ENCODE measurements around the gene NUFIP1.

The NUFIP1 gene

DNA sequence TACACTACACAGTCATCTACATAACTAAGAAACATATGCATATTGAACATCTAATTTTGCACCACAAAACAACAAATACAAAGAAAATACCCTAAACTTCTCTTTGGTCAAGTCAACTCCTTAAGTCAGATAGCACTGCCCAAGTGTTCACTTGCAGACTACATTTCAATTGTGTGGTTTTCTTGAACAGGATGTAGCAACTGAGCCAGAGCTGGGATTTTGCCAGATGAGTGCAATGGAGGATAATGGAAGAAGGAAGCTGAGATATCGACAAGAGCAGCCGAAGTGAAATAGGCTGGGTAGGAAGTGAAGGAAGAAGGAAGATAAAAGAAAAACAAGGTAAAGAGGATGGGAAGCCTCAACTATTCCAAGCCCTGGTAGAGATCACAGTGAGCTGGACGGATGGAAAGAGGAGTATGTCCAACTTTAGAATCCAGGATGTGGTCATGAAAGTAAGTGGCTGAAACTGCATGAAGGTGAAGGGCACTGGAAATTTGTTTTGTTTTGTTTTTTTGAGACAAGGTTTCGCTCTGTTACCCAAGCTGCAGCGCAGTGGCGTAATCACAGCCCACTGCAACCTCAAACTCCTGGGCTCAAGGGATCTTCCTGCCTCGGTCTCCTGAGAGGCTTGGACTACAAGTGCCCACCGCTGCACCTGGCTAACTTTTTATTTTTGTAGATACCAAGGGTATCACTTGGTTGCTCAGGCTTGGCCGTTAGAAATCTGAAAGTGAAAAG, 15.0 kb downstream of the NUFIP1 start:
- TF ChIP-seq Cebpa-rat (IDR thresholded peaks at IDR 0.05), result peak in 9 of 11 experiments; percentile 50 to 96 (median 93); a peak in 17 of 22 replicates
- peaks cover 41 to 66% (median 59%) of the 10 kb centered on the region in 10 experiments for H3K4me1 ChIP-seq
- peaks cover 17 to 59% (median 50%) of the 10 kb centered on the region in 11 experiments for H3K36me3 ChIP-seq
- peaks cover 0 to 9% (median 0%) of the 10 kb centered on the region in 11 experiments; a peak in 3 of 22 replicates for H4K20me1 ChIP-seq
- peak overlapping the region in 9 of 11 experiments; percentile 66 to 80 (median 76); a peak in 18 of 22 replicates for H3K9ac ChIP-seq
- no peaks in the 10 kb centered on the region for H3K27me3 ChIP-seq
- H3K4me2 ChIP-seq, result peak overlapping the region; percentile 73 to 92 (median 86)
- peak overlapping the region; percentile 27 to 56 (median 46); a peak in 19 of 20 replicates for H3K4me3 ChIP-seq
- no peaks in the 10 kb centered on the region for H3K9me3 ChIP-seq (replicated peaks in 1 of 11)
- H3K27ac ChIP-seq, result peak overlapping the region in 10 of 11 experiments; percentile 49 to 94 (median 90); a peak in 21 of 22 replicates

DNA sequence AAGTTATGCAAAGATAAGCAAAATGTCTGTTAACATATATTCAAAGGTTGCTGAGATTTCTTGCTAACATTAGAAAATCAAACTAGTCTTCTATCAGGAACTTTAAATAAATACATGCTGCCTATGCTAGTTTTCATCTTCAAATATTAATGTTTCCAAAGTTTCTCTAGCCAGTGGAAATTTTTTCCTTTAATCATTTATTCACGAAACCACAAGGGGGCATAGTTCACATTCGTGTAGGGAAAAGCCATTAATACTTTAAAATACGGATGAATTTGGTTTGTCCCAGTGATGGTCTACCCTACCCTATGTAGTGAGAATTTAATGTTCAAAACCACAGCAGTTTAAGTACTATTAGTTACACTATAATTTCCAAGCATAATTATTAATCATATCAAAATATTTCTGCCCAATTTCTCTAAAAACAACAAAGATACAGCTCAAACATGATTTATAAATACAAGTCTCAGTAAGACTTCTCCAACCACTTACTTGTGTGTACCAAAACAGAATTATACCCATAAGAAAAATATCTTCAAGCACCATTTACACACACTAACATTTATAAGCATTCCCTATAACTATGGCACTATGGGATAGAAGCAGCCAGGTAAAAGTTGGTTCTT, 16.2 kb downstream of the NUFIP1 start:
- peak overlapping the region in 9 of 11 experiments; percentile 76 to 94 (median 92); a peak in 19 of 22 replicates for H3K27ac ChIP-seq
- H3K4me1 ChIP-seq, result peaks cover 41 to 62% (median 53%) of the 10 kb centered on the region in 10 experiments
- H4K20me1 ChIP-seq, result peaks cover 0 to 9% (median 0%) of the 10 kb centered on the region in 11 experiments; a peak in 3 of 22 replicates
- H3K4me3 ChIP-seq, result peak overlapping the region in 2 of 10 experiments; percentile 47 to 53; a peak in 4 of 20 replicates
- H3K9ac ChIP-seq, result peak overlapping the region in 8 of 11 experiments; percentile 37 to 80 (median 77); a peak in 14 of 22 replicates
- no peak for TF ChIP-seq Cebpa-rat (IDR thresholded peaks at IDR 0.05)
- no peaks in the 10 kb centered on the region for H3K9me3 ChIP-seq (replicated peaks in 1 of 11)
- no peaks in the 10 kb centered on the region for H3K27me3 ChIP-seq
- peaks cover 7 to 59% (median 49%) of the 10 kb centered on the region in 11 experiments; a peak in 21 of 22 replicates for H3K36me3 ChIP-seq
- H3K4me2 ChIP-seq, result peak overlapping the region; percentile 73 to 92 (median 86); a peak in 21 of 22 replicates

DNA sequence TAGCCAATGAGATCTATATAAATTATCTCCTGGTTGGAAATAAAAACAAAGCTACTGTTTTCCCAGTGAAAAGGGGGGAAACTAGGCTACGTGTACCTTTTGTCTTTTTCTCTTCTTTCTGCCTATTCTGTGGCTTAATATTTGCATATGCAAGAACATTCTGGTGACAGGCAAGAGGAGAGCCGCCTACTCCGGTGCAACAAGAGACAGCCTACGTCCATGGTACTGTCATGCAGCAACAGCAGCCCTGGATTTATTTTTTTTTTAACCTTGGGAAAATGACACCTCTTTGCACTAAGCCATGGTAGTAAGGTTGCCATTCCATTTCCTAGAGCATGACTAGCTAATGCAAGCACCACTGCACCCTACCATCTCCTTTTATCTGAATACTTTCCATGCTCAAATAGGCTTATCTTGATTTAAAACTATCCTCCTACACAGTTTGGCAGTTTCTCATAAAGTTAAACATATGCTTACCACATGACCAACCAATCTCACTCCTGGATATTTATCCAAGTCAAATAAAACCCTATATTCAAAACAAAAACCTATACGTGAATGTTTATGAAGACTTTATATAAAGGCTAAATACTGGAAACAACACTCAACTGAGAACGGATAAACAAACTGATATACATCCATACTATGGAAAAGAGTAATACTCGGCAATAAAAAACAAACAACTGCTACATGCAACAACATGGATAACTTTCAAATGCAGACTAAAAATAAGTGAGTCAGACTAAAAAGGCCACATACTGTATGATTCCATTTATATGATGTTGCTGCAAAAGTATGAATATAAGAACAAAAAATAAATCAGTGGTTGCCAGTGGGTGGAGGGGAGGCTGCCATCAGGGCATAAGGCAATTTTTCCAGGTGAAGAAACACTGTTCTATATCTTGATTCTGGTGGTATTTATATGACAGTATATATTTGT, 17.3 kb downstream of the NUFIP1 start:
- Histone ChIP-seq H3K4me2 (no peak overlapping the region), H3K4me1 (peaks cover 40 to 52% (median 44%) of the 10 kb centered on the region in 10 experiments), H4K20me1 (peaks cover 0 to 9% (median 0%) of the 10 kb centered on the region in 11 experiments; a peak in 3 of 22 replicates), H3K4me3 (no peak overlapping the region), H3K9ac (peak overlapping the region in 1 of 11 experiments; percentile 19; a peak in 1 of 22 replicates), H3K27ac (peak overlapping the region in 2 of 11 experiments; percentile 8 to 20; a peak in 2 of 22 replicates), H3K27me3 (no peaks in the 10 kb centered on the region), H3K36me3 (peaks cover 0 to 59% (median 47%) of the 10 kb centered on the region in 11 experiments; a peak in 17 of 22 replicates), H3K9me3 (replicated peaks in 1 of 11) (no peaks in the 10 kb centered on the region)
- TF ChIP-seq Cebpa-rat (IDR thresholded peaks at IDR 0.05), result no peak

DNA sequence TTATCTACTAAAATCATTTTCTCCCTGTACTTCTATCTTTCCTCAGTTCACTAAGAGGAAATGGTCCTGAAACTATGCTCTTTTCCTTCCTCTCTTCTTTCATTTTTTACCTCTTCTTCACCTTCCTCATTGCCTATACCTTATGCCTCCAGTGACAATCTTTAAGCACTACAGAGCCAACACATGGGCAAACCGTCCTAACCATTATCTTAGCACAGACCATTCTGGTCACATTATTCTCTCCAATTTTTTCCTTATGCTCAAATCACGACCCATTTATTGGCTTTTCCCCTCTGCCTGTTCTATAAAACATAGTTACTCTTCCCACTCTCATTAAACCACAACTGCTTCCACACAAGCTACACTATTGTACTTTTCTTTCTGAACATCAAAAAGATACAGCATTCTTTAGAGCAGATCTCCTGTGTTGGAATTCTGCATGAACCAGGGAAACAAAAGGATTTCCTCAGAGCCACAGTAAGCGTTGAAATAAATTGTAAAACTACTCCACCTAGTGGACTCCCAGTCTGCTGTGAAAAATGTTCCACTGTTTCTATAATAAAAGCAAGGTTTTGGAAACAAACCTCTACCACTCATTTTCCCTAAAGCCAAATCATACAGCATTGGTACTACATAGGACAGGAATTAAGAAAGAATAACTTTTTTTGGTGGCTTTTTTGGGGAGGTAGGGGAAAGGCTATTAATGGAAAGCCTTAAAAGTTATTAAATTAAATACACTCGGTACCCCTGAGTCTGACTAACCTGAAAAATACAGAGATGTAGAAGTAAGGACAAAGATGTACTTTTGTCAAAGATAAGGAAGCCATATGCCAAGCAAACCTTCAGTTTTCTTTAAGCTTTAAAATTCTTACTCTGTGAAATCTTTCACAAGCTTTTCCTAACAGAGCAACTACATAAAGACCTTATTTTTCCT, 19.5 kb downstream of the NUFIP1 start:
- Histone ChIP-seq H3K27ac (no peak overlapping the region), H3K9me3 (replicated peaks in 1 of 11) (peaks cover 5 to 12% (median 8%) of the 10 kb centered on the region in 11 experiments; a peak in 20 of 22 replicates), H4K20me1 (peaks cover 0 to 9% (median 0%) of the 10 kb centered on the region in 11 experiments; a peak in 3 of 22 replicates), H3K27me3 (no peaks in the 10 kb centered on the region), H3K36me3 (peaks cover 11 to 71% (median 57%) of the 10 kb centered on the region in 11 experiments), H3K4me3 (no peak overlapping the region), H3K9ac (no peak overlapping the region), H3K4me1 (peaks cover 19 to 31% (median 23%) of the 10 kb centered on the region in 10 experiments), H3K4me2 (peak overlapping the region in 1 of 11 experiments; percentile 6; a peak in 1 of 22 replicates)
- no peak for TF ChIP-seq Cebpa-rat (IDR thresholded peaks at IDR 0.05)

DNA sequence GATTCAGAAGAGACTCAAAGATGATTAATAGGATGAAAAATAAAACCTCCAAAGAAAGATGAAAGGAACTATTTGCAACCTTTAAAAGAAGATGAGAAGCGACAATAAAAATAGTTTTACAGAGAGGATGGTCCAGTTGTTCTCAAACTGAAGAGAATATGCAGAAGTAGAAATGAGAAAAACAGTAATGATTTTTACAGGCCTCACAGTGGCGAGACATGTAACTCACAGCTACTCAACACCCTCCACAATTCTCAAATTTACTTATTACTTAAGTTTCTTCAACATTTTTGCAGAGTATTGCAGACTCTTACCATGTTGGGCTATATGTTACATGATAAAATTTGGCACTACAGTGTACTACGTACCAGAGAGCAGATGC, 20.8 kb downstream of the NUFIP1 start:
- Histone ChIP-seq H3K4me2 (no peak overlapping the region), H3K4me3 (no peak overlapping the region), H3K36me3 (peaks cover 25 to 85% (median 71%) of the 10 kb centered on the region in 11 experiments), H4K20me1 (peaks cover 0 to 8% (median 0%) of the 10 kb centered on the region in 11 experiments; a peak in 3 of 22 replicates), H3K4me1 (peaks cover 5 to 17% (median 9%) of the 10 kb centered on the region in 10 experiments), H3K9me3 (replicated peaks in 1 of 11) (peaks cover 19 to 26% (median 22%) of the 10 kb centered on the region in 11 experiments), H3K27ac (no peak overlapping the region), H3K27me3 (no peaks in the 10 kb centered on the region), H3K9ac (no peak overlapping the region)
- no peak for TF ChIP-seq Cebpa-rat (IDR thresholded peaks at IDR 0.05)

DNA sequence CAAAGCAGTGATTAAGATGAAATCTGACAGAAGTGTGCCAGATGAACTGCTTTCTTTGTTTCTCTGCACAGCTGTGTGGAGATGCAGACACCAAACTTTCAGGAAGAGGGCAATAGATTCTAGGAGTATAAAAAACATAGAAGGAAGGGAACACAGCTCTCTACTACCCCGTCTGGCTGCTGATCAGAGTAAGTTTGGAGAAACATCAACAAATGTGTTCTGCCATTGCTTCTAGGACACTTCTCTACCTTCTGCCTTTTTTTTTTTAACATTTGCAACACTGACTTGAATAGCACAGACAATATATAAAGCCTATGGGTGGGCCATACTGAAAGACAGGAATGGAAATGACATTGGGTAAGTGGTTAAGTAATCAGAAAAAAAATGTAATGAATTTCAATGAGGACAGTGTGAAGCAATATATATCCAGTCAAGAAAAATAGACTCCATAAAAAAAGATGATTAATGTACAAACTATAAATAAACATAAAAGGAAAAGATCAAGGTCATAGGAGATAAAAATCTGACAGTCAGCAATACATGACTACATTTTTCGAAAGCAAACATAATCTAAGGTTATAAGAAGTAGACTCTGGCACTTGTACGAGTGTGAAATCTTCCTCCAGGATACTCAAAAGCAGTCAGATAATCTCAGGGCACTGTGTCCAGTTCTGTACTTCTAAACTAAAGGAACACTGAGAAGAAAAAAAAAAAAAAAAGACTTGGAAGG, 21.4 kb downstream of the NUFIP1 start:
- peaks cover 24 to 31% (median 27%) of the 10 kb centered on the region in 11 experiments for H3K9me3 ChIP-seq (replicated peaks in 1 of 11)
- peaks cover 0 to 11% (median 5%) of the 10 kb centered on the region in 10 experiments; a peak in 11 of 20 replicates for H3K4me1 ChIP-seq
- no peak for TF ChIP-seq Cebpa-rat (IDR thresholded peaks at IDR 0.05)
- H3K27ac ChIP-seq, result no peak overlapping the region
- no peak overlapping the region for H3K9ac ChIP-seq
- H3K4me3 ChIP-seq, result no peak overlapping the region
- H3K27me3 ChIP-seq, result no peaks in the 10 kb centered on the region
- H3K4me2 ChIP-seq, result no peak overlapping the region
- peaks cover 0 to 8% (median 0%) of the 10 kb centered on the region in 11 experiments; a peak in 3 of 22 replicates for H4K20me1 ChIP-seq
- peaks cover 30 to 90% (median 77%) of the 10 kb centered on the region in 11 experiments for H3K36me3 ChIP-seq

DNA sequence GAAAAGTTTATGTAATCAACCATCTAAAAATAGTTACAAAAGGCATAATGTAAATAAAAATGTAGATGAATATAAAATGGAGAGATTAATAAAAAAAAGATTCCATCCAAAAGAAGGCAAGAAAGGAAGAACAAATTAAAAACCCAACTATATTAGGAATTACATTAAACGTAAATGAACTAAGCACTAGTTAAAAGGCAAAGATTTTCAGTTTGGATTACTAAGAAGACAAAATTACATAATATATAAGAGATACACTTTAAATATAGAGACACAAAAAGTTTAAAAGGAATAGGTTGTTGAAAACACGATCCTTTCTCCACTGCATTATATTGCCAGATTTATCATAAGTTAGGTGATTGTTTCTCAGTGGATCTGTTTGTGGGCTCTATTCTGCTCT, 27.3 kb downstream of the NUFIP1 start:
- Histone ChIP-seq H3K27ac (no peak overlapping the region), H4K20me1 (no peaks in the 10 kb centered on the region), H3K9me3 (replicated peaks in 1 of 11) (peaks cover 43 to 55% (median 45%) of the 10 kb centered on the region in 11 experiments), H3K4me3 (peak overlapping the region in 2 of 10 experiments; percentile 6 to 20; a peak in 1 of 20 replicates), H3K27me3 (no peaks in the 10 kb centered on the region; a peak in 1 of 22 replicates), H3K4me1 (no peaks in the 10 kb centered on the region), H3K4me2 (no peak overlapping the region), H3K9ac (no peak overlapping the region), H3K36me3 (peaks cover 68 to 100% (median 95%) of the 10 kb centered on the region in 11 experiments)
- TF ChIP-seq Cebpa-rat (IDR thresholded peaks at IDR 0.05), result no peak
